ENCODE data around the gene MYBPH.
A peak's percentile ranks its signal among the peaks of the same experiment; 100 is the strongest.

MYBPH gene, protein sequence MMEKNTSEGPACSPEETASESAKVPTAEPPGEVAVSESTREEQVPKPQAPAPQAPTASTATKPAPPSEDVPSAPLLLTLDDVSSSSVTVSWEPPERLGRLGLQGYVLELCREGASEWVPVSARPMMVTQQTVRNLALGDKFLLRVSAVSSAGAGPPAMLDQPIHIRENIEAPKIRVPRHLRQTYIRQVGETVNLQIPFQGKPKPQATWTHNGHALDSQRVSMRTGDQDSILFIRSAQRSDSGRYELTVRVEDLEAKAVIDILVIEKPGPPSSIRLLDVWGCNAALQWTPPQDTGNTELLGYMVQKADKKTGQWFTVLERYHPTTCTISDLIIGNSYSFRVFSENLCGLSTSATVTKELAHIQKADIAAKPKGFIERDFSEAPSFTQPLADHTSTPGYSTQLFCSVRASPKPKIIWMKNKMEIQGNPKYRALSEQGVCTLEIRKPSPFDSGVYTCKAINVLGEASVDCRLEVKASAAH

DNA sequence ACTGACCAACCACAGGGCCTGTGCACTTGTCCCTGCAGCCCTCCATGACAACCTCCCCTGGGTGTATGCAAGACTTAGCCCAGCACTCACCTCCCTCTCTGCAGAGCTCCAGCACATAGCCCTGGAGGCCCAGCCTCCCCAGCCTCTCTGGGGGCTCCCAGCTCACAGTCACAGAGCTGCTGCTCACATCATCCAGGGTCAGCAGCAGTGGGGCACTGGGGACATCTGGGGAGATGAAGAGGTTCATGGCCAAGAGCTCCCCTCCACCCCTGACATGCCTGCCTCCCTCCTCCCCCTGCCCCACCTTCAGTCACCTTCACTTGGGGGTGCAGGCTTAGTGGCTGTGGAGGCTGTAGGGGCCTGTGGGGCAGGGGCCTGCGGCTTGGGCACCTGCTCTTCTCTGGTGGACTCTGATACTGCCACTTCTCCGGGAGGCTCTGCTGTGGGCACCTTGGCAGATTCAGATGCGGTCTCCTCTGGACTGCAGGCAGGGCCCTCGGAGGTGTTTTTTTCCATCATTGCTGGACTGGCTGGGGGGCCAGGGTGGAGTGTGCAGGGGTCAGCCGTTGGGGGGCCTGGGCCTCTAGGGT is at the start of gene MYBPH:
MYBPH (minus strand) TSS at position 590 of the 590 bp plus-strand sequence; CDS start at position 519, 71 bp downstream.
- no peak for DNase-seq

- DNase-seq = no peak
These were observed 49.4 kb upstream of the MYBPH start for GRCh38 chr1:203225071-203225470.

GRCh38 chr1:203223012-203223775 is 47.6 kb upstream of the MYBPH start:
- DNase-seq = no peak

DNA sequence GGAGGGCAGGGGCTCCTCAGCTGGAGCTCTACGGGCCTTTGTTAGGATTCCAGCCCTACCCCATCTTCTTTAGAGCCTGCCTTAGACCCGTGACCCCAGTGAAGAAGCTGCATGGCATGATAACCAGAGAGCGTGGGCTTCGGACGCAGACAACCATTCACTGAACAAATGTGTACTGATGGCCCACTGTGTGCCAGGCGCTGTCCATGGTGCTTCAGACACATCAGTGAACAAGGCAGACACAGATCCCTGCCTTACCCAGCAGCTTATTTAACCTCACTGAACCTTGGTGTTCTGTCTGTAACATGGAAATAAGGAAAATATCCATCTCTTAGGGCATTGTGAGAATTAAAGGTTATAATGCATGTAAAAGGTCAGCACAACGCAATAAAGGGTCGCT is 44.3 kb upstream of the MYBPH start:
- DNase-seq = no peak

- no peak for DNase-seq
These were observed 43.5 kb upstream of the MYBPH start for GRCh38 chr1:203219171-203219570.

DNA sequence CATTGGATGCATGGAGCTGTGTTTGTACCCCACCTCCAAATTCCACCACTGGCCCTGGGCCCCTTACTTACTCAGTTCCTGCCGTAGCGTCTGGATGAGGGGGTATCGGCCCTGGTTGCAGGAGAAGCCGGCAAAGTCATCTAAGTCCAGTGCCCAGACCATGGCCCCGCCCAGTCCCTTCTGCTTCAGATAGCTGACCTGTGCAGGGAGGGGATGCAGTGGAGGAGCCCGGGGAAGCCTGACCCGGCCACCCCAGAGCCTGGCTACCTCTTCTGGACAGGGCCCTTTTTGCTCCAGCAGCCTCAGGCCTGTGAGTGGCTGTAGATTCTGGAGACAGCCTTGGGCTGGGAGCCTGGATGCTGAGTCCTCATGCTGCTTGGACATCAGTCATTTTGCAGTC is 42.0 kb upstream of the MYBPH start:
- DNase-seq = no peak

- no peak for DNase-seq
These were observed 41.6 kb upstream of the MYBPH start for GRCh38 chr1:203217139-203217655.

DNA sequence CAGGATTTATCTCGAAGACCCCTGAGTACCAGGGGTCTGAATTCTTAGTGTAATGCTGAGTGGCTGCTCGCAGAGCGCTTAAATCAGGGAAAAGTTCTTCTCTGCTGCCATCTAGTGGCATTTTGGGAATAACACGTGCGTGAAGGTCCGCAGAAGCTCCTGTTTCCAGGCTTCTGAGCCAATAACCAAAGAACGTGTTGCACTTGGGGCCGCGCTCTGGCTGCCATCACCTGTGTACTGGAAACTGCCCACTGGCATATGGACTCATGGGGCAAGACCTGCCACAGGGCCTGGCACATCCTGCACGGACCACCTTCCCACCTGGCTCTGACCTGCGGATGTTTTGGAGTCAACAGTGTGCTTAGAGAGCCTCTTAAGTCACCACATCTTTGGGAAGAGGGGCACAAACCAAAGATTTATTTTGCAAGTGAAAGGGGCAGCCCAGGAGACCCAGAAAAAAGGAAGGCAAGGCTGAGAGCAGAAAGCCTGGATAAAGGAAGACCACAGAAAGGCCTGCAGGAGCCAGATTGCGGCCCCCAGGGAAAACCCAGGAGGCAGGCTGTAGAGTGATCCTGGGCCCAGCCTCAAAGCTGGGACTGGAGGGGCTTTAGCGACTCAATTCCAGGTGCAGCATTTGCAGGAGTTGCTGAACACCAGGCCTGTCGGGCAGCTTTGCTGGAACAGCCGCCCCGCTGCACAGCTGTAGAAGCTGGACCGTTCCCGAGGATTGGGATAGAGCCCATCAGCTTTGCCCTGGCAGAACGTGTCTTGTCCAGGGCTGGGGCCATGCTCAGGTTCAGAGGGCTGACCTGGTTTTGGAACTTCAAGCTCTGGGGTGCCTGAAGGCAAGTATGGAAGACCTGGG is 40.9 kb upstream of the MYBPH start:
- peak; percentile 33 for DNase-seq

GRCh38 chr1:203215573-203215972 is 39.9 kb upstream of the MYBPH start:
- DNase-seq = no peak

- no peak for DNase-seq
These were observed 39.2 kb upstream of the MYBPH start for GRCh38 chr1:203214871-203215270.

GRCh38 chr1:203213126-203213525 is 37.5 kb upstream of the MYBPH start:
- DNase-seq = no peak

DNA sequence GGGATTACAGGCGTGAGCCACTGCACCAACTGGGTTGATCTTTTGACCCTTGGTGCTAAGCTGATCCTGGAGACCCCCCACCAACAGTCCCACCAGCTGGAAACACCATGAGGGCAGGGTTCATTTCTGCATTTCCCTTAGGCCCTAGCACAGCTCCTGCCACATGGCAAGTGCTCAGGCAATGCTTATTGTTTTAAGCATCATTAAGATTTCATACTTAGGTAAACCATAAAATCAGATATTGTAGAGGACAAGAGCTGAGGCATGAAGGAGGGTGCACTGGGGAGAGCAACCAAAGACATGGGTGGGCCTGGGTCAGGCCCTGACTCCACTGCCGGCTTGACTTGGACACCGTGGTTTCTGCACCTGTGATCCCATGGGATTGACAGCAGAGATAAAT is 36.2 kb upstream of the MYBPH start:
- DNase-seq = no peak

DNA sequence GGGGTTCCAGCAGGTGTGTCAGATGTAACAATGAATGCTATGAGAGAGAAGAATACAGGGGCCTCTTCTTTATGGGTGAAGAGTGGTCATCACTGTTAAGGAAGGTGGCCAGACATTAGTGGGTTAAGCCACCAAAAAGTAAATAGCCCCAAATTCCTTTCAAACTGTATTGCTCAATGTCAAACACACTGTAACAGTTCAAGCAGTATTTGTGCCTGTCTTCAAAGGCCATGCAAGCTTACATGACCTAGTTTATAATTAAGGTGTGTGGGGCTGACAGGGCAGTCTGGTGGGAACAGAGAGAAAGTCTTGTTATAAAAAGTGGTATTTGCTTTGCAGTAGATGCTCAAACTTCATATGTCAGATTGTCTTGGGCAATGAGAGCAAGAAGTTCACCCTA is 35.4 kb upstream of the MYBPH start:
- DNase-seq = no peak

DNA sequence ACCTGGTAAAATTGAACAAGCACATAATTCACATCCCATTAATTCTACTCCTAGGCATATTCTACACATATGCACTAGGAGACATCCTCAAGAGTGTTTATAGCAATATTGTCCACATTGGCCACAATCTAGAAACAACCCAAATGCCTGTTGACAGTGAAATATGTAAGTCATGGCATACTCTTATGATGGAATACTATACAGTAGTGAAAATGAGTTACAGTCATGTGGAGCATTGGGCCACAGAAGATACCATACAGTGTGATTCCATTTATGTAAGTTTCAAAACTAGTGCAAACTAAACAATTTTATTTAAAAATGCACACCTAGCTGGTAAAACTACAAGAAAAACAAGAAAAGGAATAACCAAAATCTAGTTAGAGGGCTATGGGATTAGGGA is 34.7 kb upstream of the MYBPH start:
- DNase-seq = no peak

GRCh38 chr1:203208181-203208580 is 32.6 kb upstream of the MYBPH start:
- no peak for DNase-seq

- DNase-seq = no peak
These were observed 32.1 kb upstream of the MYBPH start for GRCh38 chr1:203207751-203208150.

GRCh38 chr1:203206129-203206687 is 30.6 kb upstream of the MYBPH start:
- DNase-seq = no peak

DNA sequence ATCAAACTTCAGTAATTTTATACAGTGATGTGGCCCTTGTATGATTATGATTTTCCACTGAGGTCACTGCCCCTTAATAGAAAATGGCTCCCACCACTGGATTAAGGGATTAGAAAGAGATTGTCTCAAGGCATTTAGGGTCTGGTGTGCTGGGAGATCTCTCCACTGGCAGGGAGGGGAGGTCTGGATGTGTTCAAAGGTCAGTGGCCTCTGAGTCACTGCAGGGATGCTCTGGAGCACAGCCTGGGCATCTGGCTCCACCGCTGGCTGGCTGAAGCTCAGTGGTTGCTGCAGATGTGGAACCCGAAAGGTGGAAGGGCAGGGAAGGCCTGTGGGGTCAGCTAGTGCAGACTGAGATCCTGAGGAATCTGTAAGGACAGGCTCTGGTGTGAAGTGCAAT is 29.1 kb upstream of the MYBPH start:
- DNase-seq = no peak

- DNase-seq = no peak
These were observed 27.0 kb upstream of the MYBPH start for GRCh38 chr1:203202431-203203245.

DNA sequence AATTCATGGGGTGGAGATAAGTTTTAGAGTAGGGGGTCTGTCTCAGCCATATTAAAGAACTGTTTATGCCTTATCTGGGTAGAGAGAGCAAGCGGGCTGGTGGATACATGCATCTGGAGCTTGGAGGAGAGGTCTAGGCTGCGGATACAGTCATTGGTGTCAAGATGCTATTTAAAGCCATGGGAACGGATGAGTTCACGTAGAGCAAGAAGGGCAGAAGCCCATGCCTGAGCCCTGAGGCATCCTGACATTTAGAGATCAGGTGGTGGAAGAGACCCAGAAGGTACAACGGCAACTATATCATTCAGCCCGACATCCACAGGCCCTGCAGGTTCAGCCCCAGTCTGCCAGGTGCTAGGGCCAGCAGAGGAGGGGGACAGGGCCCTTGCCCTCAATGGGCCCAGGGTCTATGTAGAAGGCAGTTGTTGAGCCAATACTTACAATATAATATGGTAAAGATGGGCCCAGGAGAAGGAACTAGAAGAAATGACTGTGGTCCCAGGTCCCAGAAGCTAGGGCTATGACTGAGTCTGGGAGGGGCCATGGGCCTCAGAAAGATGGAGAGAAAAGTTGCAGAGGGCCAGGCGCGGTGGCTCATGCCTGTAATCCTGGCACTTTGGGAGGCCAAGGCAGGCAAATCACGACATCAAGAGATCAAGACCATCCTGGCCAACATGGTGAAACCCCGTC is 26.0 kb upstream of the MYBPH start:
- no peak for DNase-seq

DNA sequence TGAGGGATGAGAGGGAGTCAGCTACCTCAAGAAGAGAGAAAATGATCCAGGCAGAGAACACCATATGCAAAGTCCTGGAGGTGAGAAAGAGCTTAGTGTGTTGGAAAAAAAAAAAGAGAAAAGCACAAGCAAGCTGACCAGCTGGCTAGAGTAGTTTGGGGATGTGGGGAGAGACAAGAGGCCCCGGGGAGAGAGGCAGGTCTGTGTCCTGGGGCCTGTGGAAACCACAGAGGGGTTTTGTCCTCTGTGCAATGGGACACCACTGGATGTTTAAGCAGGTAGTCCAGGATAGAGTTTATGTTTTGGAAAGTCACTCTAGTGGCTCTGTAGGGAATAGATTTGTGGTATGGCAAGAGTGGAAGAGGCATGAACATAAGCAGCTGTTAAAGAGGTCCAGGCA is 25.3 kb upstream of the MYBPH start:
- no peak for DNase-seq

Measured in activated CD4-positive, alpha-beta T cell treated with anti-CD3 and anti-CD28 coated beads, Interleukin-2, amount 50 U/mL, for 4 hours (primary cell).